CD4-positive, alpha-beta memory T cell (primary cell): Measurements from ENCODE around the gene FRMD4B. TPM values are rescaled to one million over a fixed set of nuclear protein-coding genes. Genes with fewer than 3 reads are reported as not detected.

Experiments
- CTCF ChIA-PET: fragments of 350-600 bp; sonication (Branson Sonifier 250); formaldehyde crosslinking; loops from one replicate; lab custom pipeline; 2021; ENCODE audit warnings: inconsistent platforms; ENCODE audit not compliant: partially characterized antibody; lab: Charles Lee
- POLR2A ChIA-PET: fragments of 350-600 bp; sonication (Branson Sonifier 250); formaldehyde crosslinking; loops from one replicate; lab custom pipeline; 2021; ENCODE audit not compliant: partially characterized antibody; lab: Charles Lee
- DNase-seq, 5 donors: peaks; one replicate each; pipeline versions ENCODE4 v3.0.0 to v3.0.0-alpha.2; 2020 to 2022; ENCODE audit warnings: mixed read lengths in 1 of 5
- H3K27ac ChIP-seq: one replicate; pipeline ENCODE4 v1.7.0; 2013; ENCODE audit warnings: low read depth, low read length
- H3K27me3 ChIP-seq: 2 replicates; pipeline ENCODE4 v1.7.0; 2013; ENCODE audit warnings: mild to moderate bottlenecking, low read length, moderate library complexity; ENCODE audit not compliant: insufficient read depth
- H3K36me3 ChIP-seq: 2 replicates; pipeline ENCODE4 v1.7.0; 2013; ENCODE audit warnings: mild to moderate bottlenecking, low read length, moderate library complexity; ENCODE audit not compliant: insufficient read depth
- H3K4me1 ChIP-seq: 2 replicates; pipeline ENCODE4 v1.7.0; 2013; ENCODE audit warnings: mild to moderate bottlenecking, low read length, moderate library complexity; ENCODE audit not compliant: insufficient read depth
- H3K4me3 ChIP-seq, 2 donors: one replicate each; pipeline ENCODE4 v1.7.0; 2013; ENCODE audit warnings: low read length in 2 of 2, mild to moderate bottlenecking in 1 of 2
- H3K9me3 ChIP-seq, 2 donors: one replicate each; pipeline ENCODE4 v1.7.0; 2013; ENCODE audit warnings: low read length in 2 of 2, control low read depth in 1 of 2; ENCODE audit not compliant: control insufficient read depth in 1 of 2
- H3K27ac Mint-ChIP-seq, 7 donors: one replicate each; pipeline ENCODE4 v1.8.0; 2020 to 2021; ENCODE audit warnings: mixed read lengths in 7 of 7, mild to moderate bottlenecking in 6 of 7, inconsistent platforms in 3 of 7, moderate library complexity in 3 of 7
- H3K27me3 Mint-ChIP-seq, 2 donors: one replicate each; pipeline ENCODE4 v1.8.0; 2020 to 2021; ENCODE audit warnings: mixed read lengths in 2 of 2
- H3K36me3 Mint-ChIP-seq, 2 donors: one replicate each; pipeline ENCODE4 v1.8.0; 2020 to 2021; ENCODE audit warnings: mixed read lengths in 2 of 2, inconsistent platforms in 1 of 2, mild to moderate bottlenecking in 1 of 2
- H3K4me1 Mint-ChIP-seq, 4 donors: one replicate each; pipeline ENCODE4 v1.8.0; 2020 to 2021; ENCODE audit warnings: mixed read lengths in 4 of 4, mild to moderate bottlenecking in 1 of 4
- H3K4me3 Mint-ChIP-seq, 8 donors: one replicate each; pipeline ENCODE4 v1.8.0; 2020 to 2021; ENCODE audit warnings: mixed read lengths in 8 of 8, mild to moderate bottlenecking in 7 of 8, moderate library complexity in 6 of 8, inconsistent platforms in 3 of 8
- H3K9me3 Mint-ChIP-seq, 8 donors: one replicate each; pipeline ENCODE4 v1.8.0; 2020 to 2021; ENCODE audit warnings: mixed read lengths in 8 of 8, mild to moderate bottlenecking in 5 of 8, inconsistent platforms in 3 of 8, moderate library complexity in 1 of 8
- intact Hi-C: fragments of 100-400 bp; cut with micrococcal nuclease; formaldehyde crosslinking; loops from one replicate; pipeline ENCODE4 v1.15.1; 2023
- polyA plus RNA-seq, 2 donors: library from polyadenylated mRNA; unstranded; fragments of 300-500 nt; fragmentation: Illumina TruSeq; gene quantifications; one replicate each; pipeline ENCODE4 v1.2.3, GENCODE V29; 2021
- total RNA-seq, 2 experiments: library from RNA; stranded (reverse); gene quantifications; one replicate each; pipeline ENCODE4 v1.2.3, GENCODE V29; 2021

Gene FRMD4B
- total and polyA plus RNA-seq, 4 experiments from 2014 or later = 3.1 to 18.3 (median 13.5) TPM

DNA sequence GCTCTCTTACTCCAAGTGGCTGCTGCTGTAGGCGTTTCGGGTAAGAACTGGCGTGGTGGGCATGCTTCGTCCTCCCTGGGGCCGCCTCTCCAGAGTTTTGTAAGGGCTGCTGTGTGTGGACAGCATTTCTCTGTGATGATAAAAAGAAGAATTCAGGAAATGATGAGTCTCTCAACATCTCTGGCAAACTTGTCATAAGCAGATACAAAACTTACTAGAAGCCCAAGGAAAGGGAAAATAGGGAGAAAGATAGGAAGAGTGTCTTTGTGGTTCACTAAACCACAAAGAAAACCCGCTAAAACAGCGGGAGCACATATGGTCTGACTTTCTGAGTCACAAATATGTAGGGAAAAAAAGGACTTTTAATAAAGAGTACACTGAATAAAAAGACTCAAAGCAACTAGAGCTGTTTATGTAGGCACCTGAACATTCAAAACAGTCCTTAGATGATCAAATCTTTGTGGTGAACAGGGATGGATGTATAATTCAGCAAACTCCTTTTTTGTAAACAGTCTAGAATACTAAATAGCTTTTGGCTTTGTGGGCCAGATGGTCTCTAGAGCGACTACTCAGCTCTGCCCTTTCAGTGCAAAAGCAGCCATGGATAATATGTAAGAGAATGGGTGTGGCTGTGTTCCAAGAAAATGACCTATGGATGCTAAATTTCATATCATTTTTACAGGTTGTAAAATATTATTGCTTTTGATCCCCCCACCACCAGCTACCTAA is 203.1 kb downstream of the FRMD4B start:
- Mint-ChIP-seq H3K4me1 (peaks cover 11 to 25% (median 18%) of the 10 kb centered on the region in 4 donors), H3K27me3 (no peaks in the 10 kb centered on the region), H3K36me3 (peaks cover 62 to 68% of the 10 kb centered on the region in 2 donors), H3K27ac (peak overlapping the region in 5 of 7 donors; percentile 17 to 74 (median 62)), H3K9me3 (no peaks in the 10 kb centered on the region), H3K4me3 (no peak overlapping the region)
- intact Hi-C loops = no loop called here
- DNase-seq = no peak
- CTCF ChIA-PET = interaction anchor here (1.0 to 1.4 kb wide), 3 partner anchors 12 to 124 kb away, joined by 3 to 5 read pairs (median 4); no protein-coding TSS in a partner anchor
- no peak overlapping the region for H3K27ac ChIP-seq
- H3K4me3 ChIP-seq = no peak overlapping the region
- POLR2A ChIA-PET = interaction anchor here (1.3 kb wide), 1 partner anchor 17 kb away, joined by 5 read pairs; no protein-coding TSS in a partner anchor
- peaks cover 15% of the 10 kb centered on the region for H3K4me1 ChIP-seq
- H3K9me3 ChIP-seq = no peaks in the 10 kb centered on the region
- H3K27me3 ChIP-seq = no peaks in the 10 kb centered on the region
- peaks cover 42% of the 10 kb centered on the region for H3K36me3 ChIP-seq

DNA sequence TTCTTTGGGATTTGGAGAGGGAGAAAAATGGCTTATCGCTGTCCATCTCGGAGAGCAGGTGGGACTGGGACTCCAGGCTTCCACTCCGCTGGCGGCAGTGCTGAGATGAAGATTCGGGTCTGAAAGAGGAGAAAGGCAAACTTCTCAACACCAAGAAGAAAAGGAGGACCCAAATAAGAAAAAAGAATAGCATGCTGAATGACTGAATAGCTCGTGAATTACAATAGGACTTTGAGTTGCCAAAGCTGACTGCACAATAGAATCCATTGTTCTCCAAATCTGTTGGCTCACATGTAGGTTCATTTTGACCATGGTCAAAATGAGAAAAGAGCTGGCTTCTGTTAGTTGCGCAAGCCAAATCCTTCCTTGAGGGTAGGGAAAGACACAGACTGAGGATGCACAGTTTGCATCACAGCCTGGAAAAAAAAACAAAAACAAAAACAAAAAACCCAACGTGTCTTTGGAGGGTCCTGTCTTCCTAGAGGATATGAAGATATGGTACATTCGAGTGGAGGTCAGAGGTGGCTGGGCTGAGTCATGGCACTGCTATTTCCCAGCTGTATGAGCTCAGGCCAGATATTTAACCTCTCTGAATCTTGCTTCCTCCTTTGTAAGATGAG is 204.2 kb downstream of the FRMD4B start:
- Mint-ChIP-seq H3K4me3 (no peak overlapping the region), H3K27ac (peak overlapping the region in 4 of 7 donors; percentile 10 to 50 (median 36)), H3K36me3 (peaks cover 61 to 63% of the 10 kb centered on the region in 2 donors), H3K27me3 (no peaks in the 10 kb centered on the region), H3K9me3 (no peaks in the 10 kb centered on the region), H3K4me1 (peaks cover 11 to 25% (median 19%) of the 10 kb centered on the region in 4 donors)
- no peaks in the 10 kb centered on the region for H3K9me3 ChIP-seq
- no peak for DNase-seq
- H3K4me3 ChIP-seq = no peak overlapping the region
- peaks cover 38% of the 10 kb centered on the region for H3K36me3 ChIP-seq
- no peaks in the 10 kb centered on the region for H3K27me3 ChIP-seq
- ChIA-PET POLR2A (interaction anchor here (0.8 kb wide), 1 partner anchor 18 kb away, joined by 3 read pairs; no protein-coding TSS in a partner anchor), CTCF (no interaction called here)
- H3K4me1 ChIP-seq = peaks cover 15% of the 10 kb centered on the region
- intact Hi-C loops = no loop called here
- no peak overlapping the region for H3K27ac ChIP-seq

DNA sequence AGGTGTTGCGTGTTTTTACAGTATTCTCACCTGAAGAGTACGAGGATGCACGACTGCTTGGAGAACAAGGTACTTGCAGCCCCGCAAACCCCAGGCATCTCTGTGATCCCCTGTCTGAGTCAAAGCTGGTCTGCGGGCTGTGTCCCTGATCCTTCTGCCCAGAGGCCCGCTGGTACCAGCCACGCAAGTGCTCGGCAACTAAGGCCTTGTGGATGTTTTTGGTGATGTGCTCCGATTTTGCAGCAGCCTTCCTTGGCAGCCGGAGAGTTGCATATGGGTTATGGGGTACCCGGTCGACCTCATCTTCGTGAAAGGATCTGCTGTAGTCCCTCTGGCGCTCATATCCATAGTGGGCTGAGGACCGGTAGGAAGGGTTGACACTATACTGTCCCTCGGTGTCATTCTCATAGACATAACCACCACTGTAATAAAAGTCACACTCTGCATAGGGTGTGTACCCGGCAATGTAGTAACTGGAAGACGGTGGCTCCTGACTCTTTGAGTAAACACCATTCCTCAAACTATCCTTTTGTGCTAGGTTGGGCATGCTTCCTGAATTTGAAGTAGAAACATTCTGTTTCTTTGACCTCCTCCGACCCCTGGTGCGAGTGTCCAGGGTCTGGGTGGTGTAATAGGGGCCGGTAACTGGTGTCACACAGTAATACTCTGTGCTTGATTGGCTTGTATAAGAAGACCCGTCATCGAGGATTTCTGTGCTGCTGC is 204.9 kb downstream of the FRMD4B start:
- Histone ChIP-seq H3K36me3 (peaks cover 36% of the 10 kb centered on the region), H3K27ac (no peak overlapping the region), H3K27me3 (no peaks in the 10 kb centered on the region), H3K9me3 (no peaks in the 10 kb centered on the region), H3K4me1 (peaks cover 15% of the 10 kb centered on the region), H3K4me3 (no peak overlapping the region)
- intact Hi-C loops = no loop called here
- Mint-ChIP-seq H3K4me1 (peaks cover 11 to 25% (median 19%) of the 10 kb centered on the region in 4 donors), H3K4me3 (peak overlapping the region in 2 of 8 donors; percentile 20 to 25), H3K9me3 (no peaks in the 10 kb centered on the region), H3K27me3 (no peaks in the 10 kb centered on the region), H3K27ac (peak overlapping the region in 3 of 7 donors; percentile 26 to 47 (median 40)), H3K36me3 (peaks cover 64 to 68% of the 10 kb centered on the region in 2 donors)
- no peak for DNase-seq
- POLR2A ChIA-PET = no interaction called here
- CTCF ChIA-PET = no interaction called here

DNA sequence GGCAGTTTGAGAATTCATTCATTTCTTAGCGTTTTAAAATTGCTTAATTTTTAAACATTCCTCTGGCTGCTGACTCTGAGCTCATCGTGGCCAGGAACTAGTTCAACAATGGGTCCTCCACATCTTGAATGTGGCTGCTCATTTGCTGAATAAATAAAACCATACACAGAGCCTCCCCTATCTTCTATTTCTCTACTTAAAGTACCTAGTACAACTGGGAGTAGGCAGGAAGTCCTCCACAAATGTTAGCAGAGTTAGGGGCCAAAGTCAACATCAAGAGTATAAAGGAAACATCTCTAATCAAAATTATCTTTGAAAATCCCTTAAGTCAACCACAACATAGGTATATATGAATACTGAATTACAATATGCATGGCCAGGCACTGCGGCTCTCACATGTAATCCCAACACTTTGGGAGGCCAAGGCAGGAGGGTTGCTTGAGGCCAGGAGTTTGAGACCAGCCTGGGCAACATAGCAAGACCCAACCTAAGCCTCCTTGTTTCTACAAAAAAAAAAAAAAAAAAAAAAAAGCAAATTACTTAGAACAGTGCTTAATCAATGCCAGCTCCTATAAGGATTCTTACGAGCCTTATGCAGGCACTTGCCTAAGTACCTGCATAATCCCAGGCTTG is 206.0 kb downstream of the FRMD4B start:
- Mint-ChIP-seq H3K36me3 (peaks cover 68 to 71% of the 10 kb centered on the region in 2 donors), H3K27me3 (no peaks in the 10 kb centered on the region), H3K4me1 (peaks cover 11 to 25% (median 19%) of the 10 kb centered on the region in 4 donors), H3K9me3 (no peaks in the 10 kb centered on the region), H3K4me3 (peak overlapping the region in 2 of 8 donors; percentile 10 to 46), H3K27ac (peak overlapping the region in 4 of 7 donors; percentile 52 to 80 (median 62))
- ChIA-PET CTCF (interaction anchor here (2.9 kb wide), 1 partner anchor 126 kb away, joined by 19 read pairs; no protein-coding TSS in a partner anchor), POLR2A (no interaction called here)
- Histone ChIP-seq H3K36me3 (peaks cover 32% of the 10 kb centered on the region), H3K27ac (no peak overlapping the region), H3K4me3 (no peak overlapping the region), H3K27me3 (no peaks in the 10 kb centered on the region), H3K4me1 (peaks cover 15% of the 10 kb centered on the region), H3K9me3 (no peaks in the 10 kb centered on the region)
- no peak for DNase-seq
- intact Hi-C loops = no loop called here

DNA sequence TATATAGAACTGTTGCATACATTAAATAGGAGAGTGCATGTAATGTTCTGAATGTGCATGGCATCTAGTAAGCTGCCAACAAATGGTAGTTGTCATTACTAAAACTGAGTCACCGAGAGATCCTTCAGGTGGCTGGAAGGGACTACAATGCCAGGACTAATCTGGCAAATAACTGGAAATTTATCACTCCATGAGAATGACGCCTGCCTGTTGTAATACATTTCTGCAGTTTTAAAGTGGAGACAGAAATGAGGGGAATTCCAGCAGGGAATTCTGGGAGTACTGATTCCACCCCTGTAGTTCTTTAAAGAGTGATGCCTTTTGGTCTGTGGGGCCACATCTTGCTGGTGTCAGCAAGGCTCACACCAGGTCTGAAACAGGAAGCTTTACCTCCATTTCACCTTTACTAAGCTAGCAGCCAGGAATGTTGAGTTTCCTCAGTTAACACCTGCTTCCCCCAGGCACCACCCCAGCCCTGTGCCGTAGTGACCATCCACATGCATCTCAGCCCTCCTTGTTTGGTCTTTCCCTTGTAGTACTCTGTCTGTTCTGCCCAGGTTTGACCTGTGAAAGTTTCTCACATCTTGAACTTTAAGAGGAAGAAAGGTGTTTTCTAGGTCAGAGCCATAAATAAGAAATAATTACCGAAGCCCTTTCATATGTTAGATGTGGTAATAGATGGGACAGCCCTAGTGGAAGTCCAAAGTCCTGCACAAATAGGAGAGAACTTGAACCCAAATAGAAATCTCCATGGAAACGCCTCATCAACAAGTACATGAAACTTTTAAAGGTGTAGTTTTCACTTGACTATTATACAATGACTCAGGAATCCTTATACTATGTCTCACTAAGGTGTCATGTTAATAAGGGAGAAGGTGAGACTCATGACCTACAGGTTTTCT is 206.8 kb downstream of the FRMD4B start:
- no peaks in the 10 kb centered on the region for H3K27me3 ChIP-seq
- no peaks in the 10 kb centered on the region for H3K9me3 Mint-ChIP-seq
- H3K4me1 Mint-ChIP-seq = peaks cover 11 to 25% (median 19%) of the 10 kb centered on the region in 4 donors
- DNase-seq = no peak
- H3K36me3 Mint-ChIP-seq = peaks cover 70 to 71% of the 10 kb centered on the region in 2 donors
- peaks cover 27% of the 10 kb centered on the region for H3K36me3 ChIP-seq
- H3K4me3 Mint-ChIP-seq = peak overlapping the region in 5 of 8 donors; percentile 0 to 46 (median 11)
- intact Hi-C loops = no loop called here
- peak overlapping the region in 6 of 7 donors; percentile 35 to 86 (median 64) for H3K27ac Mint-ChIP-seq
- H3K9me3 ChIP-seq = no peaks in the 10 kb centered on the region
- H3K4me3 ChIP-seq = no peak overlapping the region
- no peaks in the 10 kb centered on the region for H3K27me3 Mint-ChIP-seq
- no peak overlapping the region for H3K27ac ChIP-seq
- POLR2A ChIA-PET = no interaction called here
- CTCF ChIA-PET = interaction anchor here (0.6 to 2.9 kb wide), 5 partner anchors 17 to 131 kb away, joined by 3 to 19 read pairs (median 3); no protein-coding TSS in a partner anchor
- peaks cover 15% of the 10 kb centered on the region for H3K4me1 ChIP-seq

DNA sequence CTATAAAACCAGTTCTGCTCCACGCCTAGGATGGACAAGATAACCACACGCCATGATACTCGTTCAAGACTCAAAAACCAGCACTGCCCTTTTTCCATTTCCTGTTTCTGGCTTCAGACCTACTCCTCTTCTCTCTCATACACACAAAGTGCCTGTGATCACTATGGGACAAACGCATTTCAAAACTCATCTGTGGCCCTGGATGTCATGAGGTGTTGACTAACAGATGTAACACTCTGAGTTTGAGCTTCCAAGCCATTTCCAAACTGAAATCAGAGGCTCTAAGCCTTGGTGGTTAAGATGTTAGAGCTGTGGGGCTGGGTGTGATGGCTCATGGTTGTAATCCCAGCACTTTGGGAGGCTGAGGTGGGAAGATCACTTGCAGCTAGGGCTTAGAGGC is 207.8 kb downstream of the FRMD4B start:
- CTCF ChIA-PET = interaction anchor here (0.8 to 2.9 kb wide), 3 partner anchors 16 to 132 kb away, joined by 3 to 19 read pairs (median 8); no protein-coding TSS in a partner anchor
- peaks cover 68 to 72% of the 10 kb centered on the region in 2 donors for H3K36me3 Mint-ChIP-seq
- no peaks in the 10 kb centered on the region for H3K27me3 Mint-ChIP-seq
- no peak overlapping the region for H3K4me3 Mint-ChIP-seq
- intact Hi-C loops = no loop called here
- Histone ChIP-seq H3K4me3 (no peak overlapping the region), H3K4me1 (peaks cover 15% of the 10 kb centered on the region), H3K27ac (no peak overlapping the region), H3K27me3 (no peaks in the 10 kb centered on the region), H3K36me3 (peaks cover 25% of the 10 kb centered on the region), H3K9me3 (no peaks in the 10 kb centered on the region)
- peak overlapping the region in 2 of 7 donors; percentile 6 to 37 for H3K27ac Mint-ChIP-seq
- H3K9me3 Mint-ChIP-seq = no peaks in the 10 kb centered on the region
- peaks cover 11 to 25% (median 19%) of the 10 kb centered on the region in 4 donors for H3K4me1 Mint-ChIP-seq
- POLR2A ChIA-PET = no interaction called here
- no peak for DNase-seq
